ENCODE data around the gene PFKFB2.
"Not testable (repeated sequence)": the region's sequence is repeated elsewhere in the genome, so short reads cannot be mapped to it uniquely, and the experiment has no call there.

PFKFB2 gene

DNA sequence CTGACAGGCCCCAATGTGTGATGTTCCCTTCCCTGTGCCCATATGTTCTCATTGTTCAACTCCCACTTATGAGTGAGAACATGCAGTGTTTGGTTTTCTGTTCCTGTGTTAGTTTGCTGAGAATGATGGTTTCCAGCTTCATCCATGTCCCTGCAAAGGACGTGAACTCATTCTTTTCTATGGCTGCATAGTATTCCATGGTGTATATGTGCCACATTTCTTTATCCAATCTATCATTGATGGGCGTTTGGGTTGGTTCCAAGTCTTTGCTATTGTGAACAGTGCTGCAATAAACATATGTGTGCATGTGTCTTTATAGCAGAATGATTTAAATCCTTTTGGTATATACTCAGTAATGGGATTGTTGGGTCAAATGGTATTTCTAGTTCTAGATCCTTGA lies 11.7 kb upstream of the PFKFB2 start:
- DNase-seq: not testable (repeated sequence)

DNA sequence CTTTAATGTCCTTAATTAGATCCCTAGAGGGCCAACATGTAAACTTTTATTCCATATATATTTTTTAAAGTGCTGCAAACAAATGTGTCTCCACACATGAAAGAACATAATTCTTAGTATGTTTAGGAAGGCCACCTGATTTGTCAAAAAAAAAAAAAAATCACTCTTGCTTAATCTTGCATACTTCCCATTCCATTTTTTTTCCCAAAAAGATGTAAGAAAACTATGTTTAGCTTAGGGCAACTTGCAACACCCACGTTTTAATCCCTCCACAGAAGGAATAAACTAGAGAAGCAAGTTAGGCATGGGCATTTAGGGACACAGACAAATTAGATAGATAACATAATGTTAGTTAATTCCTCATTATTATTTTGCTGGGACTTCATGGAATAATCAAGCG lies 7.6 kb upstream of the PFKFB2 start:
- no peak for DNase-seq

DNA sequence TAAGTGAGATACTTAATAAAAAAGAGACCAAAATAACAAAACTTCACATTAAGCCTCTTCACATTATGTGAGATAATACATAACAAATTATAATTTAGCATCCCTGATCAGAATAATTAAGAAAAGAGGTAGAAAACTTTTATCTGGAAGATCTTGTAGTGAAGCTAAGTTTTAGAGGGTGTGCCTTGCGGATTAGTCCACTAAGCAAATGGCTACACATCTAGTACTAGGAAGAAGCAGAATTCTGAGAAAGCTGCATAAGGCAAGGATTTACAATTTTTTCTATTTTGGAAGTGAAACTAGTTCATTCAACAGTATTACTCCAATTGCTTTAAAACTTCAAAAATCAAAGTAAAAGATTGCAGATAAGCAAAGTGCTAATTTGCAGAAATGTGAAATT lies 5.6 kb upstream of the PFKFB2 start:
- no peak for DNase-seq

DNA sequence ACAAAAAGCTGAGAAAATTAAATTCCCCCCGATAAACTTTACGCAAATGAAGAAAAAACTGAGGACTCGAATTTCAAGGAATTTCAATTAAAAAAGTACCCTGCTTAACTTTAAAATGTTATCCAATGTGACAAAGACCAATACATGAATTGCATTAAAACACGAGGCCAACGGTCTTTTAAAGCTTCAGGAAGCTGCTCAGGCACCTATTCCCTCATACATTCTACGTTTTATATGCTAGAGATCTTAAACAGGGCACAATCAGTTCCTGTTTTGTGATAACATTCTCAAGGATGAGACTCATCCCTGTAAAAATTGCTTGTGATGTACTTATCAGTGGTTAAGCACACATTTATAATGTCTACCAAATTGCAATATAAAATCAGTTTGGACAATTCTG lies 5.0 kb upstream of the PFKFB2 start:
- DNase-seq: no peak

- DNase-seq: no peak
Observed at GRCh38 chr1:207049054-207049453, 4.0 kb upstream of the PFKFB2 start.

DNA sequence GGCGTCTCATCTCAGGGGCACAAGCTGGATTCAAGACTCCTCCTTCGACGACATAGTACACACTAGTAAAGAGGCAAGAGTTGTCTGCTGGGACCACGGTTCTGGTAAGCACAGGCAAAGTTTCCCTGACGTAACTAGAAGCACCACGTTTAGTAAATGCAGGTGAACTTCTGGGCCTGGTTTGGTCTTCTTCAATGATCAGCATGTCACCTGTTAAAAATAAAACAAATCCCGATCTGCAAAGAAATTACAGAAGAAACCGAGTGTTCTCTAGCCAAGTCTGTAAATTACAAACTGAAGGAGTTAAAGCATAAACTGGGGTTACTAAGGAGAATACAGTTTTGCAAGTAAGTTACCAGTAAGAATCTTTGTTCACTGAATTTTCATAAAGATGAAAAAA lies 3.6 kb upstream of the PFKFB2 start:
- no peak for DNase-seq

- DNase-seq: peak; percentile 64
Observed at GRCh38 chr1:207049974-207050391, 3.1 kb upstream of the PFKFB2 start.

GRCh38 chr1:207050480-207051190 lies 2.4 kb upstream of the PFKFB2 start:
- peak; percentile 91 for DNase-seq

GRCh38 chr1:207051191-207051943 lies 1.7 kb upstream of the PFKFB2 start, which contains the start of gene YOD1:
TSS of gene YOD1 (minus strand) at chr1:207051208. CDS start at chr1:207051030, 178 bp downstream.
- no peak for DNase-seq

- no peak for DNase-seq
Observed at GRCh38 chr1:207054491-207054890, 1.4 kb downstream of the PFKFB2 start.

- no peak for DNase-seq
Observed at GRCh38 chr1:207055386-207056001, 2.4 kb downstream of the PFKFB2 start.

DNA sequence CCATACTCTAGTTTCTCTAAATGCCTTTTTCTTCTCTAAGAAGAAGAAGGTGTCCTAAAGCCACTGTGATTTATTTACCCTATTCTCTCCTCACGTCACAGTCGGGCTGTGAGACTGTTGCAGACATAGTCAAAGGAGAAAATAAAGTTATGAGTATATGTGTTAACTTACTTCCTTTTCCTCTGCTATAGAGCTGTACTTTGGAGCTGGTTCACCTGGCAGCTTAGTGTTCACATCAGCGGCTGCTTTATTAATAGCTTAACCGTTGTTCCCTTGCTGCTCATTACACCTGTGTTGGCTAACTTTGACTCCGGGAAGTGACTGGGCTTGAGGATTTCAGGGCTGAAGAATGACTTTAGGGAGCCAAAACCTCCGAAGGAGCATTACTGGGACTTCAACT lies 3.6 kb downstream of the PFKFB2 start:
- DNase-seq: no peak

DNA sequence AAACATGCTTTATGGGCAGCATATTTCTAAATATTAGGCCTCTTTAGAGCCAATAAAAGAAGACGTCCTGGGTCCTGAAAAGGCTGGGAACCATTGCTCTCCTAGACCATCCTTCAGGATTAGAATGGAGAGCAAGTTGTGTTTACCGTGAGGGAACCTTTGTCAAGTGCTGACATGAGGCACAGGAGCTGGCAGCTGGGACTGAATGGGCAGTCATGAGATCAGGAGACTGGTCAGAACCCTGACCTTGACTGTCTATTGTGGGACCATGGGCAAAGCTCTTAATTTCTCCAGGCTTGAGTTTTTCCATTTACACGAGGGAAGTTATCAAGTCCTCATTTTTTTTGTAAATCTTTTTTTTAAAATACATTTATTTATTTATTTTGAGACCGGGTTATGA lies 5.2 kb downstream of the PFKFB2 start:
- no peak for DNase-seq

GRCh38 chr1:207058878-207059867 lies 6.1 kb downstream of the PFKFB2 start:
- DNase-seq: no peak

GRCh38 chr1:207059881-207060280 lies 6.8 kb downstream of the PFKFB2 start:
- DNase-seq: no peak

DNA sequence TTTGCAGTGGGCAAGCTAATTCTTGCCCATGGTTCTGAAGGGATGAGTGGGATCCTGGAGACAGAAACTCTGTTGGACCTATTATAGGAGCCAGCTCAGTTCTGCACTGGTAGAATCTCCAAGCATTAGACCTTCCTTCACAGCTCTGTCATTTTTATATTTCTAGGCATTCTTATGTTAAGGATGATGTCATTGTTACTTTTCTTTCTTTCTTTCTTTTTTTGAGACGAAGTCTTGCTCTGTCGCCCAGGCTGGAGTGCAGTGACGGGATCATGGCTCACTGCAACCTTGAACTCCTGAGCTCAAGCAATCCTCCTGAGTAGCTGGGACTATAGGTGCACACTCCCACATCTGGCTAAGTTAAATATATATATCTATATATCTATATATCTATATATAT lies 7.5 kb downstream of the PFKFB2 start:
- DNase-seq: no peak

GRCh38 chr1:207062058-207062457 lies 9.0 kb downstream of the PFKFB2 start:
- DNase-seq: no peak

DNA sequence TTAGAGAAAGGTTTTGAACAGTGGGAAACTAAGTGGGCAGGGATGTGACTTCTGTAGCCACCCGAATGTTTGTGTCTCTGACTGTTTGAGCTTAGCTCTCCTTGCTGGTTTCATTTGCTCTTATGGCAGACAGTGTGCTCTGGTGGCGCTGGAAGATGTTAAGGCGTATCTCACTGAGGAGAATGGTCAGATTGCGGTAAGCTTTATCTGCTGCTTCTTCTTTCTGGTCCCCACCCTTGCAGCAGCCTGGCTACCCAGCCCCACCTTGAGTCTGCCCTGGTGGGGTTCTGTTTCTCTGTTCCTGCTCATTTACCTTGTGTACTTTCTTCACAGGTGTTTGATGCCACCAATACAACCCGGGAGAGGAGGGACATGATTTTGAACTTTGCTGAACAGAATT lies 9.9 kb downstream of the PFKFB2 start:
- no peak for DNase-seq

DNA sequence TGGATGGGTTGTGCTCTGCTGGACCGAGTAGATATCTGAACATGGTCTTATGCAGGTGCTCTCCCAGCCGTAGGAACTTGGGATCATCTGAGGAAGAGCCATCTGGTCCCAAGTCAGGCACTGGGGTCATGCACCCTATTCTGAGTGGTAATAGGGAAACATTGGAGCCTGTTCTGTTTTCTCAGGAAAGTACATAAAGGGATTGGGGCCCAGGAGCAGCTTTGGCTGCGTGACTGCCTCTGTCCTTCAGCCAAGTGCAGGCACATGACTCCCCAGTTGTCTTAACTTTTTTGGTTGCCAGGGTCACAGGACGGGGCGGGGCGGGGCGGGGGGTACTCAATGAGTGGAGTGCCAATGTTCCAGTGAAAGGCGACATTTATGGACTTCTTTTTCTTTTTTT lies 11.5 kb downstream of the PFKFB2 start:
- DNase-seq: no peak

GRCh38 chr1:207067185-207067584 lies 14.1 kb downstream of the PFKFB2 start:
- no peak for DNase-seq

- DNase-seq: no peak
Observed at GRCh38 chr1:207067665-207068064, 14.6 kb downstream of the PFKFB2 start.

GRCh38 chr1:207069061-207069460 lies 16.0 kb downstream of the PFKFB2 start:
- DNase-seq: no peak

Data from stimulated activated CD4-positive, alpha-beta T cell treated with anti-CD3 and anti-CD28 coated beads, Interleukin-4, amount 100 ng/mL, for 24 hours (primary cell).